Measurements from ENCODE around the gene TRAPPC10. TPM values are rescaled to one million over a fixed set of nuclear protein-coding genes. Genes with fewer than 3 reads are reported as not detected.

Gene TRAPPC10
- total RNA-seq, 6 experiments from 2014 or later, result 15.4 to 25.6 (median 18.4) TPM

GRCh38 chr21:44005593-44005992 is 6.5 kb upstream of the TRAPPC10 start:
- intact Hi-C loops (cut with DNase I), result no loop called here
- Histone ChIP-seq H3K36me3 (no peaks in the 10 kb centered on the region), H3K27ac (peak overlapping the region; percentile 62 to 76 (median 73)), H3K4me1 (peaks cover 0 to 11% (median 5%) of the 10 kb centered on the region in 4 donors), H3K9me3 (no peaks in the 10 kb centered on the region), H3K27me3 (no peaks in the 10 kb centered on the region), H3K4me3 (no peak overlapping the region)
- ATAC-seq (peak; percentile 81 to 93 (median 90)), DNase-seq (peak in 1 of 3 donors; percentile 86)
- 24% methylated on average over 5 of the region's 9 CpGs for WGBS (ENCODE audit: insufficient coverage, low coverage, low lambda C conversion rate, missing lambda C conversion rate)
- TF ChIP-seq POLR2A (IDR thresholded peaks at IDR 0.05) (no peak), CTCF (IDR thresholded peaks at IDR 0.05) (no peak)

GRCh38 chr21:44006017-44006619 is 6.0 kb upstream of the TRAPPC10 start:
- Histone ChIP-seq H3K27me3 (no peaks in the 10 kb centered on the region), H3K4me3 (no peak overlapping the region), H3K27ac (peak overlapping the region; percentile 62 to 76 (median 73)), H3K4me1 (peaks cover 0 to 14% (median 6%) of the 10 kb centered on the region in 4 donors), H3K36me3 (no peaks in the 10 kb centered on the region), H3K9me3 (no peaks in the 10 kb centered on the region)
- no peak for DNase-seq
- ATAC-seq, result peak; percentile 24 to 61 (median 44)
- intact Hi-C loops (cut with DNase I), result no loop called here
- WGBS (ENCODE audit: insufficient coverage, low coverage, low lambda C conversion rate, missing lambda C conversion rate), result 57% methylated on average over 8 of the region's 9 CpGs
- TF ChIP-seq POLR2A (IDR thresholded peaks at IDR 0.05) (no peak), CTCF (IDR thresholded peaks at IDR 0.05) (no peak)

- Histone ChIP-seq H3K9me3 (no peaks in the 10 kb centered on the region), H3K27ac (peak overlapping the region in 2 of 3 donors; percentile 73 to 76), H3K4me3 (no peak overlapping the region), H3K27me3 (no peaks in the 10 kb centered on the region), H3K4me1 (peaks cover 0 to 16% (median 7%) of the 10 kb centered on the region in 4 donors), H3K36me3 (no peaks in the 10 kb centered on the region)
- intact Hi-C loops (cut with DNase I), result no loop called here
- no peak for DNase-seq
- no peak for ATAC-seq
- 71% methylated on average over 2 of the region's 8 CpGs for WGBS (ENCODE audit: insufficient coverage, low coverage, low lambda C conversion rate, missing lambda C conversion rate)
- TF ChIP-seq POLR2A (IDR thresholded peaks at IDR 0.05) (no peak), CTCF (IDR thresholded peaks at IDR 0.05) (no peak)
These were observed 5.5 kb upstream of the TRAPPC10 start for GRCh38 chr21:44006656-44007055.

DNA sequence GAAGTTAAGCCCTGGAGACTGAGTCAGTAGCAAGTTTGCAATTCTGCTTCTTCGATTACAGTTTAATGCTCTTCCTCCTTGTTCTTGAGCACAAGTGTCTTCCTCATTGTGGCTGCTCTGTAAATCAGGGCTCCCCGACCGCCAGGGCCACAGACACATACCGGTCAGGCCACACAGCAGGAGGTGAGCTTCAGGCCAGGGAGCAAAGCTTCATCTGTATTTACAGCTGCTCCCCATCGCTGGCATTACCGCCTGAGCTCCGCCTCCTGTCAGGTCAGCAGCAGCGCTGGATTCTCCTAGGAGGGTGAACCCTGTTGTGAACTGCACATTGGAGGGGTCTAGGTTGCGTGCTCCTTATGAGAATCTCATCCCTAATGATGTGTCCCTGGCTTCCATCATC is 1.7 kb upstream of the TRAPPC10 start:
- TF ChIP-seq CTCF (IDR thresholded peaks at IDR 0.05) (no peak), POLR2A (IDR thresholded peaks at IDR 0.05) (no peak)
- DNase-seq (no peak), ATAC-seq (no peak)
- H3K27me3 ChIP-seq, result no peaks in the 10 kb centered on the region
- no peak overlapping the region for H3K4me3 ChIP-seq
- H3K36me3 ChIP-seq, result no peaks in the 10 kb centered on the region
- H3K27ac ChIP-seq, result no peak overlapping the region
- H3K9me3 ChIP-seq, result no peaks in the 10 kb centered on the region
- H3K4me1 ChIP-seq, result peaks cover 0 to 30% (median 11%) of the 10 kb centered on the region in 4 donors
- intact Hi-C loops (cut with DNase I), result no loop called here
- WGBS (ENCODE audit: insufficient coverage, low coverage, low lambda C conversion rate, missing lambda C conversion rate), result 47% methylated on average over 8 of the region's 9 CpGs
